Measurements from ENCODE around the gene ULK4. TPM values are rescaled to one million over a fixed set of nuclear protein-coding genes. Genes with fewer than 3 reads are reported as not detected.

ULK4 gene
- total and polyA plus RNA-seq, 2 of the 4 experiments (the other 2 are of a cell fraction), result 2.7 to 5.0 TPM

DNA sequence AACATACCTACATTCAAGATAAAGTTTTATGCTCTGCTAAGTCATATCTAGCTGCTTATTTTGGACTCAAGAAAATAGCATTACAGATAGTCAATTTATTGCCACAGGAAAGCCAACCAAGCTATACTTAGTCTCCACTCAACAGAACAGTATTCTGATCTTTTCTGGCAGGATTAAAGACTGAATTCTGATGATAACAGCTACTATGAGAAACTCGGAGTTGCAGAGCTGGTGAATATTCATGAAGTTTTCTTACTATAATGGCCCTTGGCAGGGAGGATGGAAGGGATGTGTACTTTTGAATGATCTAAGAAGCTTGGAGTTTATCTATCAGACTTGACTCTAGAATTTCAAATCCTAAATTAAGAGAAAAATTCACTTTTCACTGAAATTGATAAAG is 524.9 kb downstream of the ULK4 start:
- H3K36me3 ChIP-seq (ENCODE audit: control insufficient read depth, insufficient read depth, low read length), result no peaks in the 10 kb centered on the region
- no peaks in the 10 kb centered on the region for H3K9me3 ChIP-seq (ENCODE audit: control insufficient read depth, insufficient read depth, low read length)
- in situ Hi-C loops (cut with MboI; ENCODE audit: low sequenced_read_pairs) (no loop called here), dilution Hi-C loops (cut with HindIII; ENCODE audit: low sequenced_read_pairs, unreplicated experiment) (no loop called here), intact Hi-C loops (cut with micrococcal nuclease) (no loop called here)
- no peak overlapping the region for H3K27ac ChIP-seq (ENCODE audit: insufficient read depth, low read length)
- no peak overlapping the region for H4K8ac ChIP-seq (ENCODE audit: low read depth in 2 of 2, low read length in 2 of 2)
- H3K14ac ChIP-seq (replicated peaks; ENCODE audit: low read depth, low read length), result no peak overlapping the region
- DNase-seq, result no peak
- CTCF ChIA-PET, result no interaction called here
- H4K5ac ChIP-seq (ENCODE audit: low read depth, low read length), result no peak overlapping the region
- ATAC-seq (ENCODE audit: low read depth), result no peak
- H2AK9ac ChIP-seq (replicated peaks; ENCODE audit: low read depth, low read length, poor library complexity), result no peak overlapping the region
- H3K79me1 ChIP-seq (ENCODE audit: low read depth in 1 of 2, low read length in 2 of 2), result no peaks in the 10 kb centered on the region
- no peak overlapping the region for H3K4ac ChIP-seq (ENCODE audit: low read depth, low read length)
- no peak overlapping the region for H4K91ac ChIP-seq (ENCODE audit: insufficient read depth, low read depth, low read length)
- no peaks in the 10 kb centered on the region for H4K20me1 ChIP-seq (ENCODE audit: insufficient read depth, low read length)
- BruUV-seq (replicated peaks), result no TSS peak
- H3K4me1 ChIP-seq (ENCODE audit: control insufficient read depth, insufficient read depth, low read length), result no peaks in the 10 kb centered on the region
- no peak overlapping the region for H3K4me3 ChIP-seq (ENCODE audit: insufficient read depth, low read depth, low read length)
- no peak overlapping the region for H2AK5ac ChIP-seq (ENCODE audit: low read depth, low read length)
- H3K27me3 ChIP-seq (ENCODE audit: control insufficient read depth, insufficient read depth, low read length), result no peaks in the 10 kb centered on the region
- no peak overlapping the region for H3K56ac ChIP-seq (ENCODE audit: extremely low read depth, insufficient read depth, low read length)
- TF ChIP-seq MAZ (IDR thresholded peaks at IDR 0.05; ENCODE audit: borderline replicate concordance, low read depth, low read length) (no peak), RCOR1 (IDR thresholded peaks at IDR 0.05; ENCODE audit: insufficient replicate concordance, low read length) (no peak), NFE2L2 (IDR thresholded peaks at IDR 0.05; ENCODE audit: low read depth, low read length) (no peak), CEBPB (IDR thresholded peaks at IDR 0.05; ENCODE audit: low read depth, low read length) (no peak), POLR2A (IDR thresholded peaks at IDR 0.05; ENCODE audit: low read depth, low read length) (no peak), RAD21 (IDR thresholded peaks at IDR 0.05; ENCODE audit: low read length) (no peak), RFX5 (IDR thresholded peaks at IDR 0.05; ENCODE audit: low read depth, low read length) (no peak), MXI1 (IDR thresholded peaks at IDR 0.05; ENCODE audit: borderline replicate concordance, low read depth, low read length) (no peak), BHLHE40 (IDR thresholded peaks at IDR 0.05; ENCODE audit: low read depth, low read length) (no peak), MAFK (IDR thresholded peaks at IDR 0.05; ENCODE audit: low read depth, low read length) (no peak), FOS (IDR thresholded peaks at IDR 0.05; ENCODE audit: low read depth, low read length) (no peak), CHD1 (IDR thresholded peaks at IDR 0.05; ENCODE audit: low read depth, low read length) (no peak), SMC3 (IDR thresholded peaks at IDR 0.05; ENCODE audit: low read depth, low read length) (no peak)
- TF ChIP-seq, protein P1, sequence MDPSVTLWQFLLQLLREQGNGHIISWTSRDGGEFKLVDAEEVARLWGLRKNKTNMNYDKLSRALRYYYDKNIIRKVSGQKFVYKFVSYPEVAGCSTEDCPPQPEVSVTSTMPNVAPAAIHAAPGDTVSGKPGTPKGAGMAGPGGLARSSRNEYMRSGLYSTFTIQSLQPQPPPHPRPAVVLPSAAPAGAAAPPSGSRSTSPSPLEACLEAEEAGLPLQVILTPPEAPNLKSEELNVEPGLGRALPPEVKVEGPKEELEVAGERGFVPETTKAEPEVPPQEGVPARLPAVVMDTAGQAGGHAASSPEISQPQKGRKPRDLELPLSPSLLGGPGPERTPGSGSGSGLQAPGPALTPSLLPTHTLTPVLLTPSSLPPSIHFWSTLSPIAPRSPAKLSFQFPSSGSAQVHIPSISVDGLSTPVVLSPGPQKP (IDR thresholded peaks at IDR 0.05; ENCODE audit: borderline replicate concordance, low read depth, low read length), result no peak
- TF ChIP-seq, protein P2, sequence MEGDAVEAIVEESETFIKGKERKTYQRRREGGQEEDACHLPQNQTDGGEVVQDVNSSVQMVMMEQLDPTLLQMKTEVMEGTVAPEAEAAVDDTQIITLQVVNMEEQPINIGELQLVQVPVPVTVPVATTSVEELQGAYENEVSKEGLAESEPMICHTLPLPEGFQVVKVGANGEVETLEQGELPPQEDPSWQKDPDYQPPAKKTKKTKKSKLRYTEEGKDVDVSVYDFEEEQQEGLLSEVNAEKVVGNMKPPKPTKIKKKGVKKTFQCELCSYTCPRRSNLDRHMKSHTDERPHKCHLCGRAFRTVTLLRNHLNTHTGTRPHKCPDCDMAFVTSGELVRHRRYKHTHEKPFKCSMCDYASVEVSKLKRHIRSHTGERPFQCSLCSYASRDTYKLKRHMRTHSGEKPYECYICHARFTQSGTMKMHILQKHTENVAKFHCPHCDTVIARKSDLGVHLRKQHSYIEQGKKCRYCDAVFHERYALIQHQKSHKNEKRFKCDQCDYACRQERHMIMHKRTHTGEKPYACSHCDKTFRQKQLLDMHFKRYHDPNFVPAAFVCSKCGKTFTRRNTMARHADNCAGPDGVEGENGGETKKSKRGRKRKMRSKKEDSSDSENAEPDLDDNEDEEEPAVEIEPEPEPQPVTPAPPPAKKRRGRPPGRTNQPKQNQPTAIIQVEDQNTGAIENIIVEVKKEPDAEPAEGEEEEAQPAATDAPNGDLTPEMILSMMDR (conservative IDR thresholded peaks at IDR 0.05; ENCODE audit: low read depth, low read length), result no peak
- TF ChIP-seq, protein P3, sequence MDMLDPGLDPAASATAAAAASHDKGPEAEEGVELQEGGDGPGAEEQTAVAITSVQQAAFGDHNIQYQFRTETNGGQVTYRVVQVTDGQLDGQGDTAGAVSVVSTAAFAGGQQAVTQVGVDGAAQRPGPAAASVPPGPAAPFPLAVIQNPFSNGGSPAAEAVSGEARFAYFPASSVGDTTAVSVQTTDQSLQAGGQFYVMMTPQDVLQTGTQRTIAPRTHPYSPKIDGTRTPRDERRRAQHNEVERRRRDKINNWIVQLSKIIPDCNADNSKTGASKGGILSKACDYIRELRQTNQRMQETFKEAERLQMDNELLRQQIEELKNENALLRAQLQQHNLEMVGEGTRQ (IDR thresholded peaks at IDR 0.05; ENCODE audit: low read depth, low read length), result no peak
- no peak overlapping the region for H3K4me2 ChIP-seq (ENCODE audit: low read depth, low read length)
- H2BK120ac ChIP-seq (ENCODE audit: low read depth, low read length), result no peak overlapping the region
- H2BK5ac ChIP-seq (ENCODE audit: low read depth, low read length, poor library complexity, severe bottlenecking), result no peak overlapping the region
- no peak overlapping the region for H2BK20ac ChIP-seq (ENCODE audit: low read depth, low read length)
- H3K9me1 ChIP-seq (ENCODE audit: insufficient read depth, low read length), result no peaks in the 10 kb centered on the region
- no CpG with 5 or more reads among the region's 1 CpG for WGBS, 2 experiments (ENCODE audit: extremely low coverage in 2 of 2, insufficient read length in 1 of 2)
- no peak overlapping the region for H2BK15ac ChIP-seq (ENCODE audit: low read depth, low read length)
- POLR2A ChIA-PET (ENCODE audit: unreplicated experiment), result no interaction called here
- no peak overlapping the region for H3K18ac ChIP-seq (ENCODE audit: low read depth, low read length)
- H3K23ac ChIP-seq (ENCODE audit: low read depth, low read length), result no peak overlapping the region
- no peak overlapping the region for H2AFZ ChIP-seq (replicated peaks; ENCODE audit: low read length, poor library complexity)
- no peak overlapping the region for H3K9ac ChIP-seq (ENCODE audit: low read depth, low read length)
